ENCODE measurements around the gene C17orf67. TPM values are rescaled to one million over a fixed set of nuclear protein-coding genes. Genes with fewer than 3 reads are reported as not detected.

Gene C17orf67
- total and polyA plus RNA-seq, 9 of the 15 experiments (the other 6 are each of a cell fraction or from before 2014, with no cell fraction given), result 0.07 to 1.7 (median 0.59) TPM

DNA sequence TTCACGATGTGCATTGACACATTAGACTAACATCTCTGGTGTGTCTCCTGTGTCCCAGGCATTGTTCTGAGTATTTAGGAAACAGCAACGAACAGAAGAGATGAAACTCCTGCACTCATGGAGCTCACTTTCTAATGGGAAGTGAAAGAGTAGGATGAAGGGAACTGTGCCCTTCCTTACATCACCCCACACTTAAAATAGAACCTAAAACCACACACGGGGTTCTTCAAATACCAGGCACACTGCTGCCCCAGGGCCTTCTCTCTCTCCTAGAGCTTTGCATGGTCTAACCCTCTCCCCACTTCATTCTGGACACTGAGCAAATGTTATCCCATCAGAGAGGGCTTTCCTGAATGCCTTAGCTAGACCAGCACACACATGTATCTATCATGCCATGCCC lies 46.4 kb upstream of the C17orf67 start:
- ChIA-PET CTCF (ENCODE audit: low intra/inter-chr PET ratio) (no interaction called here), POLR2A (interaction anchor here (0.7 to 1.4 kb wide), 3 partner anchors 8 to 29 kb away, joined by 3 to 4 read pairs (median 3); no protein-coding TSS in a partner anchor)
- intact Hi-C loops (cut with micrococcal nuclease), result no loop called here
- H3K4me1 ChIP-seq (replicated peaks in 1 of 2; ENCODE audit: control insufficient read depth in 2 of 2, insufficient read depth in 2 of 2, low read length in 2 of 2), result peaks cover 0 to 14% of the 10 kb centered on the region in 2 experiments; a peak in 3 of 5 replicates
- H3K79me2 ChIP-seq (ENCODE audit: control insufficient read depth, insufficient read depth, low read length), result no peaks in the 10 kb centered on the region
- no peak overlapping the region for H3K9ac ChIP-seq (ENCODE audit: insufficient read depth in 1 of 2, low read depth in 2 of 2, low read length in 2 of 2)
- no peaks in the 10 kb centered on the region for H3K9me1 ChIP-seq (ENCODE audit: control insufficient read depth, insufficient read depth, low read length)
- H3K9me3 ChIP-seq (replicated peaks; ENCODE audit: control insufficient read depth, insufficient read depth, low read depth, low read length), result no peaks in the 10 kb centered on the region
- DNase-seq (ENCODE audit: extremely low read depth in 1 of 4, low spot score in 3 of 4) (no peak), ATAC-seq (no peak), FAIRE-seq (no peak)
- no peaks in the 10 kb centered on the region for H4K20me1 ChIP-seq (replicated peaks; ENCODE audit: control insufficient read depth, insufficient read depth, low read length)
- TF ChIP-seq BRCA1 (IDR thresholded peaks at IDR 0.05) (no peak), BRCA1 (CRISPR knock-in tag; IDR thresholded peaks at IDR 0.05) (no peak), POLR2H (tag; IDR thresholded peaks at IDR 0.05; ENCODE audit: low read depth) (no peak), ZKSCAN1 (IDR thresholded peaks at IDR 0.05; ENCODE audit: low read depth, low read length) (no peak), LCOR (CRISPR knock-in tag; IDR thresholded peaks at IDR 0.05) (no peak), SNRNP70 (optimal IDR thresholded peaks at IDR 0.05; ENCODE audit: low read depth, low read length) (no peak), YY1 (IDR thresholded peaks at IDR 0.05; ENCODE audit: borderline replicate concordance in 1 of 3, control insufficient read depth in 1 of 3, extremely low read depth in 1 of 3, insufficient read depth in 3 of 3, insufficient read length in 1 of 3, insufficient replicate concordance in 2 of 3, low read depth in 1 of 3, low read length in 2 of 3) (no peak), HOXB6 (CRISPR knock-in tag; IDR thresholded peaks at IDR 0.05; ENCODE audit: borderline replicate concordance) (no peak), ZNF707 (CRISPR knock-in tag; conservative IDR thresholded peaks at IDR 0.05) (no peak), GABPA (tag; conservative IDR thresholded peaks at IDR 0.05; ENCODE audit: low read depth) (no peak), BRD4 (IDR thresholded peaks at IDR 0.05) (no peak), ARHGAP35 (IDR thresholded peaks at IDR 0.05; ENCODE audit: partially characterized antibody) (no peak), NCOA1 (IDR thresholded peaks at IDR 0.05; ENCODE audit: low read depth) (no peak), TEAD4 (IDR thresholded peaks at IDR 0.05; ENCODE audit: low read length) (no peak), TEAD4 (CRISPR knock-in tag; IDR thresholded peaks at IDR 0.05; ENCODE audit: borderline replicate concordance) (no peak), KDM4B (IDR thresholded peaks at IDR 0.05; ENCODE audit: borderline replicate concordance in 2 of 2, low read depth in 1 of 2) (no peak)
- TF ChIP-seq, protein P1, sequence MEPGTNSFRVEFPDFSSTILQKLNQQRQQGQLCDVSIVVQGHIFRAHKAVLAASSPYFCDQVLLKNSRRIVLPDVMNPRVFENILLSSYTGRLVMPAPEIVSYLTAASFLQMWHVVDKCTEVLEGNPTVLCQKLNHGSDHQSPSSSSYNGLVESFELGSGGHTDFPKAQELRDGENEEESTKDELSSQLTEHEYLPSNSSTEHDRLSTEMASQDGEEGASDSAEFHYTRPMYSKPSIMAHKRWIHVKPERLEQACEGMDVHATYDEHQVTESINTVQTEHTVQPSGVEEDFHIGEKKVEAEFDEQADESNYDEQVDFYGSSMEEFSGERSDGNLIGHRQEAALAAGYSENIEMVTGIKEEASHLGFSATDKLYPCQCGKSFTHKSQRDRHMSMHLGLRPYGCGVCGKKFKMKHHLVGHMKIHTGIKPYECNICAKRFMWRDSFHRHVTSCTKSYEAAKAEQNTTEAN (CRISPR knock-in tag; IDR thresholded peaks at IDR 0.05), result no peak
- TF ChIP-seq, protein P2, sequence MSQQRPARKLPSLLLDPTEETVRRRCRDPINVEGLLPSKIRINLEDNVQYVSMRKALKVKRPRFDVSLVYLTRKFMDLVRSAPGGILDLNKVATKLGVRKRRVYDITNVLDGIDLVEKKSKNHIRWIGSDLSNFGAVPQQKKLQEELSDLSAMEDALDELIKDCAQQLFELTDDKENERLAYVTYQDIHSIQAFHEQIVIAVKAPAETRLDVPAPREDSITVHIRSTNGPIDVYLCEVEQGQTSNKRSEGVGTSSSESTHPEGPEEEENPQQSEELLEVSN (IDR thresholded peaks at IDR 0.05; ENCODE audit: borderline replicate concordance in 1 of 2, extremely low read depth in 1 of 2, insufficient read depth in 1 of 2, insufficient read length in 1 of 2, low read depth in 1 of 2, low read length in 1 of 2, poor library complexity in 1 of 2, severe bottlenecking in 1 of 2), result no peak
- TF ChIP-seq, protein P3, sequence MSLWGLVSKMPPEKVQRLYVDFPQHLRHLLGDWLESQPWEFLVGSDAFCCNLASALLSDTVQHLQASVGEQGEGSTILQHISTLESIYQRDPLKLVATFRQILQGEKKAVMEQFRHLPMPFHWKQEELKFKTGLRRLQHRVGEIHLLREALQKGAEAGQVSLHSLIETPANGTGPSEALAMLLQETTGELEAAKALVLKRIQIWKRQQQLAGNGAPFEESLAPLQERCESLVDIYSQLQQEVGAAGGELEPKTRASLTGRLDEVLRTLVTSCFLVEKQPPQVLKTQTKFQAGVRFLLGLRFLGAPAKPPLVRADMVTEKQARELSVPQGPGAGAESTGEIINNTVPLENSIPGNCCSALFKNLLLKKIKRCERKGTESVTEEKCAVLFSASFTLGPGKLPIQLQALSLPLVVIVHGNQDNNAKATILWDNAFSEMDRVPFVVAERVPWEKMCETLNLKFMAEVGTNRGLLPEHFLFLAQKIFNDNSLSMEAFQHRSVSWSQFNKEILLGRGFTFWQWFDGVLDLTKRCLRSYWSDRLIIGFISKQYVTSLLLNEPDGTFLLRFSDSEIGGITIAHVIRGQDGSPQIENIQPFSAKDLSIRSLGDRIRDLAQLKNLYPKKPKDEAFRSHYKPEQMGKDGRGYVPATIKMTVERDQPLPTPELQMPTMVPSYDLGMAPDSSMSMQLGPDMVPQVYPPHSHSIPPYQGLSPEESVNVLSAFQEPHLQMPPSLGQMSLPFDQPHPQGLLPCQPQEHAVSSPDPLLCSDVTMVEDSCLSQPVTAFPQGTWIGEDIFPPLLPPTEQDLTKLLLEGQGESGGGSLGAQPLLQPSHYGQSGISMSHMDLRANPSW (CRISPR knock-in tag; IDR thresholded peaks at IDR 0.05), result no peak
- no peak overlapping the region for H3K4me3 ChIP-seq
- no peak overlapping the region for H3K4me2 ChIP-seq (ENCODE audit: insufficient read depth, low read length)
- in situ Hi-C loops (cut with MboI), result no loop called here
- H3K36me3 ChIP-seq (ENCODE audit: control insufficient read depth, insufficient read depth, low read length), result 0 out of 3 replicates have a peak, but pooled peaks cover 4% of the 10 kb centered on the region
- no peak overlapping the region for H3K27ac ChIP-seq (ENCODE audit: extremely low read depth, low read depth, low read length)
- 32% methylated on average over 3 of the region's 3 CpGs for WGBS (ENCODE audit: insufficient coverage, low coverage, missing lambda C conversion rate)
- H3K27me3 ChIP-seq (ENCODE audit: control insufficient read depth in 2 of 2, insufficient read depth in 2 of 2, low read length in 2 of 2), result no peaks in the 10 kb centered on the region
- BruUV-seq (replicated peaks), result no TSS peak
- H2AFZ ChIP-seq (ENCODE audit: low read depth, low read length), result no peak overlapping the region

Measured in K562 (cell line).